MM.1S (cell line): ENCODE measurements around the gene DPPA4.

ENCODE experiments used
- EZH2 ChIP-seq: fragments of 300-600 bp; sonication (generic); optimal IDR thresholded peaks from 2 replicates; pipeline ENCODE3; 2017; ENCODE audit warnings: low read depth, mild to moderate bottlenecking, antibody characterized with exemption, low read length, mixed read lengths
- EZH2phosphoT487 ChIP-seq: fragments of 300-600 bp; sonication (generic); IDR thresholded peaks from 2 replicates; pipeline ENCODE4 v1.6.1; 2018; ENCODE audit warnings: antibody characterized with exemption, low read length
- TF ChIP-seq, protein P1 (sequence below): fragments of 300-600 bp; sonication (generic); IDR thresholded peaks from 2 replicates; pipeline ENCODE4 v1.5.1; 2016; ENCODE audit warnings: antibody characterized with exemption, low read length, mixed read lengths

DNA sequence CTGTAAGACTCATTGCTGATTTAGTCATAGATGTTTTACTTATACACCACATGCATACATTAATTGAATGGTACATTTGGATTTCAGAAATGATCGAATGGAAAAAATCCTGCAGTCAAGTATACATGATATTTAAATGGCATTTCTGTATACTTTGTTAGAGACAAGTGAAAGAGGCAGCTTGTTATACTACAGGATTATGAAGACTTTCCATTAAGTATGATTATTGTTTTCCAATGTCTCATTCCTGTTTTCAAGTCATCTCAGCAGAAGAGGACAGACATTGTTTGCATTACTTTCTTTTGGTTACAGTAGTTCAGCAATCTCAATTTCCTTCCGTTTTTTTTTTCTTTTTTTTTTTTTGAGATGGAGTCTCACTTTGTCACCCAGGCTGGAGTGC, 36.6 kb upstream of the DPPA4 start:
- TF ChIP-seq, protein P1, sequence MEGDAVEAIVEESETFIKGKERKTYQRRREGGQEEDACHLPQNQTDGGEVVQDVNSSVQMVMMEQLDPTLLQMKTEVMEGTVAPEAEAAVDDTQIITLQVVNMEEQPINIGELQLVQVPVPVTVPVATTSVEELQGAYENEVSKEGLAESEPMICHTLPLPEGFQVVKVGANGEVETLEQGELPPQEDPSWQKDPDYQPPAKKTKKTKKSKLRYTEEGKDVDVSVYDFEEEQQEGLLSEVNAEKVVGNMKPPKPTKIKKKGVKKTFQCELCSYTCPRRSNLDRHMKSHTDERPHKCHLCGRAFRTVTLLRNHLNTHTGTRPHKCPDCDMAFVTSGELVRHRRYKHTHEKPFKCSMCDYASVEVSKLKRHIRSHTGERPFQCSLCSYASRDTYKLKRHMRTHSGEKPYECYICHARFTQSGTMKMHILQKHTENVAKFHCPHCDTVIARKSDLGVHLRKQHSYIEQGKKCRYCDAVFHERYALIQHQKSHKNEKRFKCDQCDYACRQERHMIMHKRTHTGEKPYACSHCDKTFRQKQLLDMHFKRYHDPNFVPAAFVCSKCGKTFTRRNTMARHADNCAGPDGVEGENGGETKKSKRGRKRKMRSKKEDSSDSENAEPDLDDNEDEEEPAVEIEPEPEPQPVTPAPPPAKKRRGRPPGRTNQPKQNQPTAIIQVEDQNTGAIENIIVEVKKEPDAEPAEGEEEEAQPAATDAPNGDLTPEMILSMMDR = no peak
- no peak for TF ChIP-seq EZH2
- no peak for TF ChIP-seq EZH2phosphoT487
